ENCODE results near the gene ZNF593OS.

GRCh38 chr1:26122988-26123973 lies 48.4 kb downstream of the ZNF593OS start:
- no peak for TF ChIP-seq CTCF (IDR thresholded peaks at IDR 0.05)
- no peak for TF ChIP-seq POLR2A (IDR thresholded peaks at IDR 0.05)

All from tibial nerve (tissue), 3 donors.